HepG2 (cell line): Measurements from ENCODE around the gene WDR19. TPM values are rescaled to one million over a fixed set of nuclear protein-coding genes. Genes with fewer than 3 reads are reported as not detected.

Experiments
- DMAP1 ChIP-seq: IDR thresholded peaks from 2 replicates; pipeline ENCODE4 v1.6.1; 2016
- HIVEP1 ChIP-seq: sonication (generic); formaldehyde crosslinking; IDR thresholded peaks from 2 replicates; pipeline ENCODE4 v1.4.0; 2020; ENCODE audit warnings: mild to moderate bottlenecking, missing genetic modification reagents
- ISL2 ChIP-seq: sonication (generic); formaldehyde crosslinking; IDR thresholded peaks from 2 replicates; pipeline ENCODE4 v1.5.0; 2020; ENCODE audit warnings: missing genetic modification reagents
- KLF15 ChIP-seq: sonication (generic); formaldehyde crosslinking; IDR thresholded peaks from 2 replicates; pipeline ENCODE4 v1.8.1; 2023; ENCODE audit warnings: borderline replicate concordance, mild to moderate bottlenecking, inconsistent platforms, missing genetic modification reagents, mixed read lengths
- NR1H2 ChIP-seq: sonication (generic); formaldehyde crosslinking; IDR thresholded peaks from 2 replicates; pipeline ENCODE4 v1.8.1; 2022; ENCODE audit warnings: low read depth, missing genetic modification reagents, borderline replicate concordance
- PHF20 ChIP-seq: sonication (generic); formaldehyde crosslinking; IDR thresholded peaks from 2 replicates; pipeline ENCODE4 v1.5.0; 2020; ENCODE audit warnings: mild to moderate bottlenecking, missing genetic modification reagents
- RARG ChIP-seq: sonication (generic); formaldehyde crosslinking; IDR thresholded peaks from 2 replicates; pipeline ENCODE4 v1.4.0; 2020; ENCODE audit warnings: low read depth, mild to moderate bottlenecking, missing genetic modification reagents
- RBM22 ChIP-seq: fragments of 200-400 bp; formaldehyde crosslinking; optimal IDR thresholded peaks from 2 replicates; pipeline ENCODE3; 2017; ENCODE audit warnings: mild to moderate bottlenecking, low read length, moderate library complexity
- SNAPC2 ChIP-seq: sonication (generic); formaldehyde crosslinking; IDR thresholded peaks from 2 replicates; pipeline ENCODE4 v1.8.1; 2022; ENCODE audit warnings: mild to moderate bottlenecking, missing genetic modification reagents
- ZNF260 ChIP-seq: sonication (generic); formaldehyde crosslinking; IDR thresholded peaks from 2 replicates; pipeline ENCODE4 v1.4.0; 2020; ENCODE audit warnings: missing genetic modification reagents, low read depth, mild to moderate bottlenecking, borderline replicate concordance
- ZNF558 ChIP-seq: sonication (generic); formaldehyde crosslinking; IDR thresholded peaks from 2 replicates; pipeline ENCODE4 v1.9.0; 2022; ENCODE audit warnings: mild to moderate bottlenecking, missing genetic modification reagents, borderline replicate concordance
- polyA plus RNA-seq, 8 experiments: library from polyadenylated mRNA; depleted of rRNA in 3 of 8; stranded (reverse) in 7 of 8; unstranded in 1 of 8; fragments of >200 nt; fragmentation: Illumina TruSeq in 4 of 8; extraction: Trizol in 4 of 8; gene quantifications; 2 replicates each; pipeline versions ENCODE4 v1.2.1 to v1.2.3, GENCODE V29; 2011 to 2016; ENCODE audit warnings: low read depth in 4 of 8, missing spikeins in 1 of 8, mixed read lengths in 1 of 8; ENCODE audit not compliant: insufficient read depth in 1 of 8
- total RNA-seq, 5 experiments: library from RNA; depleted of rRNA; stranded (reverse); fragments of >200 nt; fragmentation: Illumina TruSeq; extraction: Trizol; gene quantifications; 2 replicates each; pipeline ENCODE4 v1.2.3, GENCODE V29; 2016; ENCODE audit warnings: low read depth in 1 of 5
- TF ChIP-seq, protein P1 (sequence below): sonication (generic); formaldehyde crosslinking; IDR thresholded peaks from 2 replicates; pipeline ENCODE4 v1.4.0; 2020; ENCODE audit warnings: missing genetic modification reagents
- TF ChIP-seq, protein P2 (sequence below): sonication (generic); formaldehyde crosslinking; IDR thresholded peaks from one replicate; pipeline ENCODE4 v1.5.1; 2020; ENCODE audit warnings: mild to moderate bottlenecking, missing genetic modification reagents; ENCODE audit errors: not compliant biosample characterization
- TF ChIP-seq, protein P3 (sequence below): sonication (generic); formaldehyde crosslinking; IDR thresholded peaks from 2 replicates; pipeline ENCODE4 v1.4.0; 2020; ENCODE audit warnings: missing genetic modification reagents, mild to moderate bottlenecking, borderline replicate concordance
- TF ChIP-seq, protein P4 (sequence below): IDR thresholded peaks from 2 replicates; pipeline ENCODE4 v1.6.1; 2016; ENCODE audit warnings: control low read depth

Gene WDR19
- total and polyA plus RNA-seq, 2 of the 13 experiments (the other 11 are each of a cell fraction or from before 2014, with no cell fraction given) = 22.9 to 34.1 TPM

DNA sequence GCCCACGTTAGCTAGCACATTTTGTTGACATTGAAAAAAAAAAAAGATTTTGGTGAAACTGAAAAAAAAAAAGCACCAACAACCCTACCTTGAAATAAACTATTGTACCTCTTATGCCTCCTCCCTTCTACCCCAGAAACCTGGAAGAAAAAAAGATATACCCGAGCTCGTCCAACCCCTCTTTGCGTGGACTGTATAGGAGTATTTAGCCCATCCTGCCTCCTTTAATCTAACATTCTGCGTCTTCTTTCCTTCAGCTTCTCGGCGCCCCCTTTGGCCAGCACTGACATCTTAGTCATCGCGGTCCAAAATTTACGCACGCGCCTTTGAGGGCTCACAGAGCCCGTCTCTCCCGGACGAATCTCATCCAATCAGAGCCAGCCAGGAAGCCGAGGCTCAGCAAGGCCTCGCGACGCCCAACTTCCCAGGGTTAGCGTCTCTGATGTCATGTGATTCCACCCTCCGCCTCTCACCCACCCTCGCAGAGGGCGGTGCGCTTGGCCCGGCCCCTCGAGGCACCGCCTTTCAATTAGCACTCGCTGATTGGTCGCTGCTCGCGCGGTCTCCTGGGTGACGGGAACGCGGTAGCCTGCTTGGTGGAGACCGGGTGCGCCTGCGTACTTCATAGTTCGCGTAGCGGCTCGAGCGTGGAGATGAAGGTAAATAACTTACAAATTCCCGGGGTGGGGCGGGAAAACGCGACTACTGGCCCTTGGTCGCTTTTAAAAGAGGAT lies at the start of gene WDR19 (continued):
- TF ChIP-seq, protein P1, sequence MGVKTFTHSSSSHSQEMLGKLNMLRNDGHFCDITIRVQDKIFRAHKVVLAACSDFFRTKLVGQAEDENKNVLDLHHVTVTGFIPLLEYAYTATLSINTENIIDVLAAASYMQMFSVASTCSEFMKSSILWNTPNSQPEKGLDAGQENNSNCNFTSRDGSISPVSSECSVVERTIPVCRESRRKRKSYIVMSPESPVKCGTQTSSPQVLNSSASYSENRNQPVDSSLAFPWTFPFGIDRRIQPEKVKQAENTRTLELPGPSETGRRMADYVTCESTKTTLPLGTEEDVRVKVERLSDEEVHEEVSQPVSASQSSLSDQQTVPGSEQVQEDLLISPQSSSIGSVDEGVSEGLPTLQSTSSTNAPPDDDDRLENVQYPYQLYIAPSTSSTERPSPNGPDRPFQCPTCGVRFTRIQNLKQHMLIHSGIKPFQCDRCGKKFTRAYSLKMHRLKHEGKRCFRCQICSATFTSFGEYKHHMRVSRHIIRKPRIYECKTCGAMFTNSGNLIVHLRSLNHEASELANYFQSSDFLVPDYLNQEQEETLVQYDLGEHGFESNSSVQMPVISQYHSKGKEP (CRISPR knock-in tag) = no peak
- TF ChIP-seq ZNF558 (CRISPR knock-in tag) (no peak), HIVEP1 (CRISPR knock-in tag) (no peak), NR1H2 (CRISPR knock-in tag) (no peak), RARG (CRISPR knock-in tag) (no peak), SNAPC2 (CRISPR knock-in tag) (no peak), KLF15 (peak; percentile 74; the same call in 1 of the 2 replicates), DMAP1 (CRISPR knock-in tag) (0 out of 2 replicates have a peak, but pooled peaks have one; percentile 8), ZNF260 (CRISPR knock-in tag) (no peak), ISL2 (CRISPR knock-in tag) (0 out of 2 replicates have a peak, but pooled peaks have one; percentile 24), PHF20 (CRISPR knock-in tag) (peak; percentile 70), RBM22 (no peak)
- TF ChIP-seq, protein P2, sequence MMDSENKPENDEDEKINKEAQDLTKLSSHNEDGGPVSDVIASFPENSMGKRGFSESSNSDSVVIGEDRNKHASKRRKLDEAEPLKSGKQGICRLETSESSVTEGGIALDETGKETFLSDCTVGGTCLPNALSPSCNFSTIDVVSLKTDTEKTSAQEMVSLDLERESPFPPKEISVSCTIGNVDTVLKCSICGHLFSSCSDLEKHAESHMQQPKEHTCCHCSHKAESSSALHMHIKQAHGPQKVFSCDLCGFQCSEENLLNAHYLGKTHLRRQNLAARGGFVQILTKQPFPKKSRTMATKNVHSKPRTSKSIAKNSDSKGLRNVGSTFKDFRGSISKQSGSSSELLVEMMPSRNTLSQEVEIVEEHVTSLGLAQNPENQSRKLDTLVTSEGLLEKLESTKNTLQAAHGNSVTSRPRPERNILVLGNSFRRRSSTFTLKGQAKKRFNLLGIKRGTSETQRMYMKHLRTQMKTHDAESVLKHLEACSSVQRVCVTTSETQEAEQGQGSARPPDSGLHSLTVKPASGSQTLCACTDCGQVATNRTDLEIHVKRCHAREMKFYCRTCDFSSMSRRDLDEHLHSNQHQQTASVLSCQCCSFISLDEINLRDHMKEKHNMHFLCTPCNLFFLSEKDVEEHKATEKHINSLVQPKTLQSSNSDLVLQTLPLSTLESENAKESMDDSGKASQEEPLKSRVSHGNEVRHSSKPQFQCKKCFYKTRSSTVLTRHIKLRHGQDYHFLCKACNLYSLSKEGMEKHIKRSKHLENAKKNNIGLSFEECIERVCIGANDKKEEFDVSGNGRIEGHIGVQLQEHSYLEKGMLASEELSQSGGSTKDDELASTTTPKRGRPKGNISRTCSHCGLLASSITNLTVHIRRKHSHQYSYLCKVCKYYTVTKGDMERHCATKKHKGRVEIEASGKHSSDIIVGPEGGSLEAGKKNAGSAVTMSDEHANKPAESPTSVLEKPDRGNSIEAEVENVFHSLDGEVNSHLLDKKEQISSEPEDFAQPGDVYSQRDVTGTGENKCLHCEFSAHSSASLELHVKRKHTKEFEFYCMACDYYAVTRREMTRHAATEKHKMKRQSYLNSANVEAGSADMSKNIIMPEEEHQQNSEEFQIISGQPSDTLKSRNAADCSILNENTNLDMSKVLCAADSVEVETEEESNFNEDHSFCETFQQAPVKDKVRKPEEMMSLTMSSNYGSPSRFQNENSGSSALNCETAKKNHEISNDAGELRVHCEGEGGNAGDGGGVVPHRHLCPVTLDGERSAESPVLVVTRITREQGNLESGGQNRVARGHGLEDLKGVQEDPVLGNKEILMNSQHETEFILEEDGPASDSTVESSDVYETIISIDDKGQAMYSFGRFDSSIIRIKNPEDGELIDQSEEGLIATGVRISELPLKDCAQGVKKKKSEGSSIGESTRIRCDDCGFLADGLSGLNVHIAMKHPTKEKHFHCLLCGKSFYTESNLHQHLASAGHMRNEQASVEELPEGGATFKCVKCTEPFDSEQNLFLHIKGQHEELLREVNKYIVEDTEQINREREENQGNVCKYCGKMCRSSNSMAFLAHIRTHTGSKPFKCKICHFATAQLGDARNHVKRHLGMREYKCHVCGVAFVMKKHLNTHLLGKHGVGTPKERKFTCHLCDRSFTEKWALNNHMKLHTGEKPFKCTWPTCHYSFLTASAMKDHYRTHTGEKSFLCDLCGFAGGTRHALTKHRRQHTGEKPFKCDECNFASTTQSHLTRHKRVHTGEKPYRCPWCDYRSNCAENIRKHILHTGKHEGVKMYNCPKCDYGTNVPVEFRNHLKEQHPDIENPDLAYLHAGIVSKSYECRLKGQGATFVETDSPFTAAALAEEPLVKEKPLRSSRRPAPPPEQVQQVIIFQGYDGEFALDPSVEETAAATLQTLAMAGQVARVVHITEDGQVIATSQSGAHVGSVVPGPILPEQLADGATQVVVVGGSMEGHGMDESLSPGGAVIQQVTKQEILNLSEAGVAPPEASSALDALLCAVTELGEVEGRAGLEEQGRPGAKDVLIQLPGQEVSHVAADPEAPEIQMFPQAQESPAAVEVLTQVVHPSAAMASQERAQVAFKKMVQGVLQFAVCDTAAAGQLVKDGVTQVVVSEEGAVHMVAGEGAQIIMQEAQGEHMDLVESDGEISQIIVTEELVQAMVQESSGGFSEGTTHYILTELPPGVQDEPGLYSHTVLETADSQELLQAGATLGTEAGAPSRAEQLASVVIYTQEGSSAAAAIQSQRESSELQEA = no peak
- TF ChIP-seq, protein P3, sequence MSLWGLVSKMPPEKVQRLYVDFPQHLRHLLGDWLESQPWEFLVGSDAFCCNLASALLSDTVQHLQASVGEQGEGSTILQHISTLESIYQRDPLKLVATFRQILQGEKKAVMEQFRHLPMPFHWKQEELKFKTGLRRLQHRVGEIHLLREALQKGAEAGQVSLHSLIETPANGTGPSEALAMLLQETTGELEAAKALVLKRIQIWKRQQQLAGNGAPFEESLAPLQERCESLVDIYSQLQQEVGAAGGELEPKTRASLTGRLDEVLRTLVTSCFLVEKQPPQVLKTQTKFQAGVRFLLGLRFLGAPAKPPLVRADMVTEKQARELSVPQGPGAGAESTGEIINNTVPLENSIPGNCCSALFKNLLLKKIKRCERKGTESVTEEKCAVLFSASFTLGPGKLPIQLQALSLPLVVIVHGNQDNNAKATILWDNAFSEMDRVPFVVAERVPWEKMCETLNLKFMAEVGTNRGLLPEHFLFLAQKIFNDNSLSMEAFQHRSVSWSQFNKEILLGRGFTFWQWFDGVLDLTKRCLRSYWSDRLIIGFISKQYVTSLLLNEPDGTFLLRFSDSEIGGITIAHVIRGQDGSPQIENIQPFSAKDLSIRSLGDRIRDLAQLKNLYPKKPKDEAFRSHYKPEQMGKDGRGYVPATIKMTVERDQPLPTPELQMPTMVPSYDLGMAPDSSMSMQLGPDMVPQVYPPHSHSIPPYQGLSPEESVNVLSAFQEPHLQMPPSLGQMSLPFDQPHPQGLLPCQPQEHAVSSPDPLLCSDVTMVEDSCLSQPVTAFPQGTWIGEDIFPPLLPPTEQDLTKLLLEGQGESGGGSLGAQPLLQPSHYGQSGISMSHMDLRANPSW = no peak
- TF ChIP-seq, protein P4, sequence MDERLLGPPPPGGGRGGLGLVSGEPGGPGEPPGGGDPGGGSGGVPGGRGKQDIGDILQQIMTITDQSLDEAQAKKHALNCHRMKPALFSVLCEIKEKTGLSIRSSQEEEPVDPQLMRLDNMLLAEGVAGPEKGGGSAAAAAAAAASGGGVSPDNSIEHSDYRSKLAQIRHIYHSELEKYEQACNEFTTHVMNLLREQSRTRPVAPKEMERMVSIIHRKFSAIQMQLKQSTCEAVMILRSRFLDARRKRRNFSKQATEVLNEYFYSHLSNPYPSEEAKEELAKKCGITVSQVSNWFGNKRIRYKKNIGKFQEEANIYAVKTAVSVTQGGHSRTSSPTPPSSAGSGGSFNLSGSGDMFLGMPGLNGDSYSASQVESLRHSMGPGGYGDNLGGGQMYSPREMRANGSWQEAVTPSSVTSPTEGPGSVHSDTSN = no peak
